H1 (cell line): ENCODE data around the gene SUPT4H1. TPM values are rescaled to one million over a fixed set of nuclear protein-coding genes. Genes with fewer than 3 reads are reported as not detected.
"Not testable (repeated sequence)": the region's sequence is repeated elsewhere in the genome, so short reads cannot be mapped to it uniquely, and the experiment has no call there.

Experiments used
- CTCF ChIA-PET: fragments of 300-600 bp; sonication (Branson Sonifier 250); formaldehyde crosslinking; loops from one replicate; lab custom pipeline; 2021; ENCODE audit not compliant: partially characterized antibody; lab: Charles Lee
- POLR2A ChIA-PET: fragments of 300-600 bp; sonication (Branson Sonifier 250); formaldehyde crosslinking; loops from one replicate; lab custom pipeline; 2021; ENCODE audit warnings: inconsistent platforms; ENCODE audit not compliant: partially characterized antibody; lab: Charles Lee
- DNase-seq, 2 experiments: peaks; one replicate each; pipeline versions ENCODE4 v3.0.0 to v3.0.0-alpha.2; 2010 to 2022; ENCODE audit warnings: low spot score in 2 of 2, low read depth in 1 of 2, mixed read lengths in 1 of 2
- FAIRE-seq: peaks from 2 replicates; lab custom pipeline; 2011; peaks lifted over from hg19 to GRCh38; lab: Jason Lieb, UNC
- H2AFZ ChIP-seq: 2 replicates; pipeline ENCODE4 v1.8.1; 2012; ENCODE audit warnings: low read length, inconsistent platforms
- H2AK5ac ChIP-seq: 2 replicates; pipeline ENCODE4 v1.6.1; 2013; ENCODE audit warnings: low read depth, low read length
- H2BK120ac ChIP-seq: replicated peaks from 2 replicates; pipeline ENCODE3; 2013; ENCODE audit warnings: low read depth, low read length, inconsistent platforms
- H2BK12ac ChIP-seq: 2 replicates; pipeline ENCODE4 v1.6.1; 2013; ENCODE audit warnings: low read depth, low read length
- H2BK15ac ChIP-seq: 2 replicates; pipeline ENCODE4 v1.6.1; 2013; ENCODE audit warnings: low read length
- H2BK20ac ChIP-seq: 2 replicates; pipeline ENCODE4 v1.6.1; 2013; ENCODE audit warnings: low read length
- H2BK5ac ChIP-seq: 2 replicates; pipeline ENCODE4 v1.6.1; 2013; ENCODE audit warnings: low read depth, low read length
- H3K14ac ChIP-seq: 2 replicates; pipeline ENCODE4 v1.6.1; 2013; ENCODE audit warnings: inconsistent platforms; ENCODE audit not compliant: insufficient read length
- H3K18ac ChIP-seq: 2 replicates; pipeline ENCODE4 v1.6.1; 2013; ENCODE audit warnings: low read length; ENCODE audit errors: extremely low read depth
- H3K23ac ChIP-seq: 2 replicates; pipeline ENCODE4 v1.6.1; 2013; ENCODE audit warnings: inconsistent platforms; ENCODE audit not compliant: insufficient read length
- H3K23me2 ChIP-seq: 2 replicates; pipeline ENCODE4 v1.6.1; 2013; ENCODE audit warnings: low read depth, low read length
- H3K27ac ChIP-seq: 2 replicates; pipeline ENCODE4 v1.6.1; 2011; ENCODE audit warnings: low read depth, low read length, inconsistent platforms
- H3K27me3 ChIP-seq, 4 experiments: replicated peaks in 1 of 4; 1 replicate in 1 of 4; 2 replicates in 3 of 4; pipeline versions ENCODE4 v1.6.1 to v1.8.1; 2011 to 2013; ENCODE audit warnings: low read length in 3 of 4, mild to moderate bottlenecking in 3 of 4, inconsistent platforms in 2 of 4, mixed read lengths in 2 of 4, moderate library complexity in 1 of 4; ENCODE audit not compliant: control insufficient read depth in 3 of 4, insufficient read depth in 3 of 4; ENCODE audit errors: extremely low read depth in 1 of 4
- H3K36me3 ChIP-seq, 4 experiments: 2 replicates each; pipeline versions ENCODE4 v1.6.1 to v1.8.1; 2011 to 2013; ENCODE audit warnings: mild to moderate bottlenecking in 4 of 4, low read length in 3 of 4, moderate library complexity in 2 of 4, control low read depth in 1 of 4, inconsistent platforms in 1 of 4; ENCODE audit not compliant: insufficient read depth in 4 of 4, control insufficient read depth in 2 of 4
- H3K4ac ChIP-seq: replicated peaks from 2 replicates; pipeline ENCODE3; 2013; ENCODE audit warnings: low read length, low read depth, mixed read lengths, inconsistent platforms; ENCODE audit not compliant: insufficient read length
- H3K4me1 ChIP-seq, 4 experiments: replicated peaks in 1 of 4; 1 replicate in 1 of 4; 2 replicates in 3 of 4; pipeline versions ENCODE4 v1.6.1 to v1.8.1; 2011 to 2013; ENCODE audit warnings: low read length in 3 of 4, inconsistent platforms in 2 of 4, mixed read lengths in 1 of 4; ENCODE audit not compliant: insufficient read depth in 4 of 4, control insufficient read depth in 3 of 4
- H3K4me2 ChIP-seq, 2 experiments: 2 replicates each; pipeline versions ENCODE4 v1.6.1 to v1.8.1; 2011 to 2013; ENCODE audit warnings: low read depth in 2 of 2, low read length in 2 of 2, control low read depth in 1 of 2, inconsistent platforms in 1 of 2, mild to moderate bottlenecking in 1 of 2; ENCODE audit not compliant: insufficient read depth in 1 of 2
- H3K4me3 ChIP-seq, 4 experiments: fragments of 200-600, 300-600 bp in 1 of 4; sonication (generic), shearing (Covaris generic), sonication (Bioruptor Twin) in 1 of 4; 2 replicates each; pipeline versions ENCODE4 v1.5.1 to v1.8.1; 2011 to 2016; ENCODE audit warnings: low read length in 4 of 4, low read depth in 3 of 4, control low read depth in 2 of 4, inconsistent platforms in 2 of 4, mild to moderate bottlenecking in 2 of 4, mixed read lengths in 1 of 4, moderate library complexity in 1 of 4; ENCODE audit not compliant: insufficient read depth in 2 of 4; ENCODE audit errors: extremely low read depth in 1 of 4
- H3K56ac ChIP-seq: replicated peaks from 2 replicates; pipeline ENCODE3; 2013; ENCODE audit warnings: low read depth, mild to moderate bottlenecking, mixed read lengths, low read length, inconsistent platforms; ENCODE audit not compliant: insufficient read length
- H3K79me1 ChIP-seq: 2 replicates; pipeline ENCODE4 v1.6.1; 2013; ENCODE audit warnings: low read depth, low read length, control low read depth
- H3K79me2 ChIP-seq, 2 experiments: 2 replicates each; pipeline versions ENCODE4 v1.6.1 to v1.8.1; 2012 to 2013; ENCODE audit warnings: low read length in 2 of 2, mild to moderate bottlenecking in 2 of 2, inconsistent platforms in 1 of 2; ENCODE audit not compliant: insufficient read depth in 2 of 2, control insufficient read depth in 1 of 2
- H3K9ac ChIP-seq, 4 experiments: replicated peaks in 1 of 4; 1 replicate in 1 of 4; 2 replicates in 3 of 4; pipeline versions ENCODE4 v1.6.1 to v1.8.1; 2011 to 2013; ENCODE audit warnings: low read depth in 3 of 4, low read length in 3 of 4, control low read depth in 2 of 4, mild to moderate bottlenecking in 2 of 4, moderate library complexity in 2 of 4, inconsistent platforms in 1 of 4; ENCODE audit errors: extremely low read depth in 1 of 4
- H3K9me3 ChIP-seq, 2 experiments: 2 replicates each; pipeline versions ENCODE4 v1.6.1 to v1.8.1; 2012 to 2013; ENCODE audit warnings: mild to moderate bottlenecking in 2 of 2, moderate library complexity in 2 of 2, control low read depth in 1 of 2, inconsistent platforms in 1 of 2, low read depth in 1 of 2, low read length in 1 of 2, mixed read lengths in 1 of 2; ENCODE audit not compliant: insufficient read depth in 2 of 2
- H4K20me1 ChIP-seq, 2 experiments: replicated peaks in 1 of 2; 2 replicates each; pipeline versions ENCODE3 to v1.8.1; 2011 to 2013; ENCODE audit warnings: inconsistent platforms in 2 of 2, low read length in 2 of 2, mild to moderate bottlenecking in 1 of 2; ENCODE audit not compliant: insufficient read depth in 2 of 2, control insufficient read depth in 1 of 2
- H4K5ac ChIP-seq: 2 replicates; pipeline ENCODE4 v1.6.1; 2013; ENCODE audit warnings: low read length, low read depth, mixed read lengths, inconsistent platforms; ENCODE audit not compliant: insufficient read length
- H4K8ac ChIP-seq: 2 replicates; pipeline ENCODE4 v1.8.0; 2013; ENCODE audit warnings: mild to moderate bottlenecking, moderate library complexity, low read length, inconsistent platforms; ENCODE audit not compliant: insufficient read depth; ENCODE audit errors: extremely low read depth
- H4K91ac ChIP-seq: replicated peaks from 2 replicates; pipeline ENCODE3; 2013; ENCODE audit warnings: low read length, mixed read lengths, inconsistent platforms; ENCODE audit not compliant: insufficient read length
- WGBS, 2 experiments: shearing (Covaris generic) in 1 of 2; methylation state at CpG; one replicate each; pipeline versions ENCODE4 v1.1.6 to v1.1.7; 2013 to 2015; ENCODE audit warnings: low lambda C conversion rate in 2 of 2, mixed read lengths in 2 of 2, inconsistent platforms in 1 of 2, low coverage in 1 of 2, missing lambda C conversion rate in 1 of 2; ENCODE audit not compliant: insufficient replicate concordance in 2 of 2, insufficient coverage in 1 of 2, insufficient read length in 1 of 2; ENCODE audit errors: extremely low coverage in 1 of 2, missing lambda C conversion rate in 1 of 2; 5-methylcytosine and 5-hydroxymethylcytosine counted together
- polyA plus RNA-seq, 7 experiments: library from polyadenylated mRNA; depleted of rRNA in 3 of 7; stranded (reverse) in 5 of 7; unstranded in 2 of 7; fragments of >200 nt in 5 of 7; fragments of 200-250 nt in 2 of 7; gene quantifications; 1 replicate in 5 of 7; 2 replicates in 1 of 7; 4 replicates in 1 of 7; pipeline versions ENCODE4 v1.2.1 to v1.2.3, GENCODE V29; 2011 to 2013; ENCODE audit warnings: missing spikeins in 2 of 7, mixed read lengths in 2 of 7
- total RNA-seq: library from RNA; stranded (reverse); fragmentation: NEBNext Ultra II Directional; extraction: Animal tissue kit (Norgen Biotek cat#: 25700); gene quantifications from 2 replicates; pipeline ENCODE4 v1.2.1, GENCODE V29; 2021

Gene SUPT4H1
- total and polyA plus RNA-seq, 2 of the 8 experiments (the other 6 are each of a cell fraction or from before 2014, with no cell fraction given) = 112 to 143 TPM

GRCh38 chr17:58397421-58397820 is 45.4 kb upstream of the SUPT4H1 start:
- H3K4me1 ChIP-seq, H3K79me2 ChIP-seq, H4K5ac ChIP-seq, H2AFZ ChIP-seq, H4K8ac ChIP-seq, H3K79me1 ChIP-seq, H3K27ac ChIP-seq, H3K4me3 ChIP-seq, H3K4ac ChIP-seq, H2BK5ac ChIP-seq, H3K23ac ChIP-seq, DNase-seq, H3K23me2 ChIP-seq, H2BK120ac ChIP-seq, H3K9me3 ChIP-seq, FAIRE-seq, POLR2A ChIA-PET, H2BK15ac ChIP-seq, H3K4me2 ChIP-seq, H3K56ac ChIP-seq, H4K20me1 ChIP-seq, H2BK12ac ChIP-seq, H4K91ac ChIP-seq, H3K18ac ChIP-seq, H2BK20ac ChIP-seq, H3K36me3 ChIP-seq, H3K14ac ChIP-seq, H2AK5ac ChIP-seq, H3K9ac ChIP-seq: not testable (repeated sequence)
- CTCF ChIA-PET = interaction anchor here (0.9 to 1.2 kb wide), 4 partner anchors 9 to 60 kb away, joined by 3 to 4 read pairs (median 3); partner anchors contain the start of gene RNF43
- WGBS, 2 experiments = 80% methylated on average over 5 of the region's 5 CpGs; no CpG with 5 or more reads in 1 of the 2 experiments
- H3K27me3 ChIP-seq = peaks cover 19 to 55% (median 41%) of the 10 kb centered on the region in 4 experiments; a peak in 6 of 7 replicates
